NCI-H774 (cell line): ENCODE data around the gene NDUFS8.

Source experiments
- DNase-seq: peaks from one replicate; lab custom pipeline; 2025; lab: John Stamatoyannopoulos, UW

The NDUFS8 gene

GRCh38 chr11:68015467-68015866 is 15.0 kb upstream of the NDUFS8 start:
- no peak for DNase-seq

DNA sequence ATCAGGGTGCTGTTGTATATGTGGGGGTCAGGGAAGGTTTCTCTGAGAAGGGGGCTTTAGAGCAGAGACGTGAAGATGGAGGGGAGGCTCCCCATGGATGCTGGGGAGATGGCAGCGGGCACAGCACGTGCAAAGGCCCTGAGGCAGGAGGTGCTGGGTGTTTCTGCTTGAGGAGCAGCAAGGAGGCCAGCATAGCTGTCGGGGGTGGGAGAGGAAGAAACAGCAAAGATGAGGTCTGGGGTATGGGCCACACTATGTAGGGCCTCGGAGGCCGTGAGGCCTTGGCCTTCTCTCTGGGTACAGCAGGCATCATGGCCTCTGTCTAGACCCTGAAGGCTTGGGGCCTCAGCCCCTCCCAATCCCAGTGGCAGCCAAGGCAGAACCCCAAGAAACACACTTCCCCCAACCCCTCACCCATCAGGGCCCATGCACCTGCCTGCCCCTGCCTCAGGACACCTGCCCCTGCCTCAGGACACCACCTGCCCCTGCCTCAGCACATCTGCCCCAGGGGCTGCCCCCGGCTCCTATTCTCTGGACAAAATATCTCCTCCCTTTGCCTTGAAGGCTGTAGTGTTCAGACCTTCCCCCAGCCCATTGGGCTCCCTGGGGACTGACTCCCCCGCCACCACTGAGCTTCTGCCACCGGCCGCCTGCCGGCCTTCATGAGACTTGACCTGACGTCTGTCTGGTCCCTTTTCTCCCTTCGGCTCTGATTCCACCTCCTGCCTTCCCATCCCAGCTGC is 14.1 kb upstream of the NDUFS8 start:
- DNase-seq = no peak

- DNase-seq = no peak
These were observed 13.3 kb upstream of the NDUFS8 start for GRCh38 chr11:68016904-68017817.

GRCh38 chr11:68017980-68018729 is 12.3 kb upstream of the NDUFS8 start:
- DNase-seq = no peak

- DNase-seq = no peak
These were observed 11.7 kb upstream of the NDUFS8 start for GRCh38 chr11:68018730-68019190.

GRCh38 chr11:68019486-68019885 is 11.0 kb upstream of the NDUFS8 start:
- no peak for DNase-seq

DNA sequence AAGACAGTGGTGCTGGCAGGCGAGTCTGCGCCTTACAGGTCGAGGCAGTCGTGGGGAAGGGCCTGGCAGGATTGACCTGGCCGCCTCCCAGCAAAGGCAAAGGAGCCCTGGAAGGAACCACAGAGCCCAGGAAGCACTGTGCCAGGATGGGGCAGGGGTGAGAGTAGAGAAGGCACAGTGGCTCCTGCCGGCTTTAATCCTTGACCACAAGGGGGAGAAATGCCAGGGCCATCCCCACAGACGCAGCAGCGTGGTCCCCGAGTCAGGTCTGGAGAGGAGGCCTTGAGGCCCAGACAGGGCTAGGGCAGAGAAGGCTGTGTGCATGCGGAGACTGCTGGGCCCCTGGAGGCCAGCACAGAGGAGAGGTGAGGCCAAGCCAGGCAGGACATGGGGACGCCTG is 9.9 kb upstream of the NDUFS8 start:
- DNase-seq = no peak

DNA sequence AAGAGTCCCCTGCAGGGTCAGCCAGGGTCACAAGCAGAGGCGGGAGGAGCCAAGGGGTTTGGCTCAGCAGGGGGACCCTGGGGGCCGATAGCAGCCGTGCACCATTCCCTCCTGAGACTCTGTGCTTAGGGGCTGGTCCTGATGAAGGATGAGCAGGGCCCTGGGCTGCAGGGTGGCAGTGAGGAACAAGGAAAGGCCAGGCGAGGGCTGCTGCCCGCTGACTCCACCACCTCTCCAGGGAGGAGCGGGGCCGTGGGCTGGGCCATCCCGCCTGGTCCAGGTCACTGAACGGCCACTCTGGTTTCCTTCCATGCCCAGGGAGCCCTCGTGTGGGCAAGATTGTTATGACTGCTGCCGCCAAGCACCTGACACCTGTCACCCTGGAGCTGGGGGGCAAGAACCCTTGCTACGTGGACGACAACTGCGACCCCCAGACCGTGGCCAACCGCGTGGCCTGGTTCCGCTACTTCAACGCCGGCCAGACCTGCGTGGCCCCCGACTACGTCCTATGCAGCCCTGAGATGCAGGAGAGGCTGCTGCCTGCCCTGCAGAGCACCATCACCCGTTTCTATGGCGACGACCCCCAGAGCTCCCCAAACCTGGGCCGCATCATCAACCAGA is 9.2 kb upstream of the NDUFS8 start:
- DNase-seq = no peak

DNA sequence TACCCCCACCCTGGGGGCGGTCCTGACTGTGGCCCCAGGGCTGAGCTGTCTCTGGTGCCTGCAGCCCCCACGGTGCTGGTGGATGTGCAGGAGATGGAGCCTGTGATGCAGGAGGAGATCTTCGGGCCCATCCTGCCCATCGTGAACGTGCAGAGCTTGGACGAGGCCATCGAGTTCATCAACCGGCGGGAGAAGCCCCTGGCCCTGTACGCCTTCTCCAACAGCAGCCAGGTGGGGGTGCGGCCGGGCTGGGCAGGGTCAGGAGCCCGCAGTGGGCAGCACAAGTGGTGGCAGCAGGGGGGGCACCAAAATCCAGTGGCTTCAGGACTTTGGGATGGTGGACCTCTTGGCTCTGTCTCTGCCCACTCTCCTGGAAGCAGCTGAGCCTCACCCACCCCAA is 8.0 kb upstream of the NDUFS8 start:
- no peak for DNase-seq

DNA sequence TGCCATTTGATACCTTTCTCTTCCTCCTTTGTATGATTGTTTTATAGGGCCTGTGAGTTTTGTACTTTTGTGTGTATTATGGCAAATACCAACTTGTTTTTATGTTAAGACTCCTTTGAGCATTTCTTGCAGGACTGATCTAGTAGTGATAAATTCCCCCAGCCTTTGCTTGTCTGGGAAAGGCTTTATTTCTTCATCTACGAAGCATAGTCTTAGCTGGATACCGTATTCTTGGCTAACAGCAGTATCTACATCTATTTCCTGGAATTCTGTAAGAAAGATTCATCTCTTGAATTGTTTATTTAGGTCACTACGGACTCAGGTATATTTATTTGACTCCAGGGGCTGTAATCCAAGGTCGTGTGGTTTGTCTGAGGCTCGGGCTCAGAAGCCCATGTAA is 6.0 kb upstream of the NDUFS8 start:
- no peak for DNase-seq

DNA sequence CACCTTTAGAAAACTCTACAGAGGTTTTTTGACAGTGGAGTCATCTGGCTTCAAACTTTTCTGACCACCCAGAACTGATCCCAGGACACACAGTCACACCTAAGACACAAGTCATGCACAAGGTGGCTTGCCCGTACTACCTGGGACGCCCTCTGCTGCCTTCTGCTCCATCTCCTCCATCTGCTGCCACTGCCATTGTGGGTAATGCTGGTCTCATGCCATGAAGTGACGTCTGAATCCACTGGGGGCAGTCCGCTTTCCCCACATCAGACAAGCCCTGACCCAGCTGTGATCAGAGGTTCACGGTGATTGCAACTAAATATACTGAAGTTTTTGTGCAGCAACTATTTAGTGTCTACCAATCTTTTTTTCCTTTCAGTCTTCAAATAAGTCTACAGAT is 5.4 kb upstream of the NDUFS8 start:
- DNase-seq = no peak

GRCh38 chr11:68026391-68027105 is 3.9 kb upstream of the NDUFS8 start:
- DNase-seq = no peak

GRCh38 chr11:68027667-68028066 is 2.8 kb upstream of the NDUFS8 start:
- DNase-seq = no peak

- DNase-seq = no peak
These were observed 1.5 kb upstream of the NDUFS8 start for GRCh38 chr11:68028802-68029545.

- no peak for DNase-seq
These were observed 623 bp downstream of the NDUFS8 start for GRCh38 chr11:68031144-68031464.

DNA sequence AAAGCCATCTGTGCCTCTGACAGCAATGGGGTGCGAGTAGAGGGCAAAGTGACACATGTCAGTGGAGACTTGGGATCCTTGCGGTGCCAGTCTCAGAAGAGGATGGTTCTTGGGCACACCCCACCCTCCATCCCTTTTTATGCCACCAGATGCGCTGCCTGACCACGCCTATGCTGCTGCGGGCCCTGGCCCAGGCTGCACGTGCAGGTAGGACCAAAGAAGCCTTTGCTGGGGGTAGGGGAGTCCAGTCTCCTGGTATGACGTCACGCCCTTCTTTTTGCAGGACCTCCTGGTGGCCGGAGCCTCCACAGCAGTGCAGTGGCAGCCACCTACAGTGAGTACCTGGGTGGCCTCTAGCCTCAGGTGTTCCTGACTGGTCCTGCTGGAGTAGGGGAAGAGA is 1.5 kb downstream of the NDUFS8 start:
- DNase-seq = no peak

DNA sequence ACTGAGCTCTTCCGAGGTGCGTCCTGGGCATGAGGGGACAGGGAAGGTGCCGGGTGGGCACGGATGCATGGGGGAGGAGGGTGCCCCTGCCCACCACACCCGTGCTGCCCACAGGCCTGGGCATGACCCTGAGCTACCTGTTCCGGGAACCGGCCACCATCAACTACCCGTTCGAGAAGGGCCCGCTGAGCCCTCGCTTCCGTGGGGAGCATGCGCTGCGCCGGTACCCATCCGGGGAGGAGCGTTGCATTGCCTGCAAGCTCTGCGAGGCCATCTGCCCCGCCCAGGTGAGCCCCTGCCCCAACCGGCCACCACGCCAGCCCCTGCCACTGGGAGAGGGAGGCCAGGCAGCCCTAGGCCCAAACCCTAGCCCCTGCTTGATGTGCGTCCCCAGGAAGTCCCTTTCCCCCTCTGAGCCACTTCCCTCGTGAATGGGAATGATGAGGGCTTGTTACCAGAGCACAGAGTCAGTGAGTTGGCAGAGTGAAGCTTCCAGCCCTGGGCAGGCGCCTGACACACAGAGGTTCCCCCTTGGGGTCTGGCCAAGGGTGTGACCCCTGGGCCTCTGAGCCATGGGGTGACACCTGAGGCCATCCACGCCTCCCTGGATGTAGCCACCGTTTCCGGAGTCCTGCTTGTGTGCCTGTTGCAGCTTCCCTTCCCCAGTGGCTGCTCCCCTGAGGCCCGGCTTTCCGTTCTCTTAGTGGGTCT is 2.7 kb downstream of the NDUFS8 start:
- no peak for DNase-seq

DNA sequence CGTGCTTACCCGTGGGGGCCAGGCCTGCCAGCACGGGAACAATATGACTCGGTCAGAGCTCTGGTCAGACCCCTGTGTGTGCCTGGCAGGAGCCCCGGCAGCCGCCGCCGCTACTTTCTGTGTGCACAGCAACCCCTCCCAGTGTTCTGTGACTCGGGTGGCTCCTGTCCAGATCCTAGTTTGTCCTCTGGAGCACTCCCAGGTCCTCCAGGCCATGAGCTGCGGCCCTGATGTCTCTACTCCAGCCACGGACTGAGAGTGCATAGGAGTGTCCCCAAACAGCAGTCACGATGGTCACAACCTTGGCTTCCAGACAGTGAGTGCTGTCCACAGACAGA is 3.2 kb downstream of the NDUFS8 start:
- no peak for DNase-seq

GRCh38 chr11:68035266-68035876 is 4.9 kb downstream of the NDUFS8 start:
- no peak for DNase-seq
